ENCODE results near the gene SALL4.

GRCh38 chr20:51800060-51800871 is 2.1 kb downstream of the SALL4 start:
- TF ChIP-seq POLR2AphosphoS5 (IDR thresholded peaks at IDR 0.05; ENCODE audit: low read depth) (no peak), CTCF (IDR thresholded peaks at IDR 0.05; ENCODE audit: insufficient read depth, low read length) (peak; percentile 31), REST (IDR thresholded peaks at IDR 0.05; ENCODE audit: insufficient replicate concordance, low read depth) (no peak), GABPA (IDR thresholded peaks at IDR 0.05; ENCODE audit: low read depth) (no peak), SPI1 (IDR thresholded peaks at IDR 0.05; ENCODE audit: borderline replicate concordance, low read depth) (no peak)

All from HL-60 (cell line).